Spleen (tissue), 11 donors: Measurements from ENCODE around the gene CACNA1H. TPM values are rescaled to one million over a fixed set of nuclear protein-coding genes. Genes with fewer than 3 reads are reported as not detected.

Experiments used
- DNase-seq: peaks from one replicate; pipeline ENCODE4 v3.0.0-alpha.2; 2020
- H3K27ac ChIP-seq, 8 donors: fragments of 200-600 bp; sonication (generic) in 7 of 8; 1 replicate in 4 of 8; 2 replicates in 4 of 8; pipeline versions ENCODE4 v1.5.0 to v1.8.0; 2016 to 2021; ENCODE audit warnings: inconsistent platforms in 4 of 8, mild to moderate bottlenecking in 4 of 8, moderate library complexity in 1 of 8
- H3K27me3 ChIP-seq, 7 donors: fragments of 200-600 bp; sonication (generic) in 6 of 7; replicated peaks in 1 of 7; 1 replicate in 4 of 7; 2 replicates in 3 of 7; pipeline versions ENCODE4 v1.5.0 to v1.8.0; 2016 to 2021; ENCODE audit warnings: inconsistent platforms in 3 of 7, mild to moderate bottlenecking in 1 of 7
- H3K36me3 ChIP-seq, 6 donors: fragments of 200-600 bp; sonication (generic) in 5 of 6; 1 replicate in 4 of 6; 2 replicates in 2 of 6; pipeline versions ENCODE4 v1.5.0 to v1.8.0; 2016 to 2021; ENCODE audit warnings: inconsistent platforms in 2 of 6
- H3K4me1 ChIP-seq, 6 donors: fragments of 200-600 bp; sonication (generic) in 5 of 6; 1 replicate in 3 of 6; 2 replicates in 3 of 6; pipeline versions ENCODE4 v1.5.0 to v1.8.0; 2016 to 2021; ENCODE audit warnings: inconsistent platforms in 3 of 6
- H3K4me3 ChIP-seq, 8 donors: fragments of 200-600 bp; sonication (generic) in 7 of 8; 1 replicate in 4 of 8; 2 replicates in 4 of 8; pipeline versions ENCODE4 v1.5.0 to v1.8.0; 2016 to 2021; ENCODE audit warnings: inconsistent platforms in 4 of 8, mild to moderate bottlenecking in 4 of 8, moderate library complexity in 2 of 8
- H3K9me3 ChIP-seq, 8 donors: fragments of 200-600 bp; sonication (generic) in 7 of 8; 1 replicate in 4 of 8; 2 replicates in 4 of 8; pipeline versions ENCODE4 v1.5.0 to v1.8.0; 2016 to 2021; ENCODE audit warnings: inconsistent platforms in 4 of 8
- CTCF ChIP-seq, 11 experiments: fragments of 200-600 bp in 7 of 11; fragments of 450-650 bp in 4 of 11; sonication (generic) in 4 of 11; IDR thresholded peaks in 8 of 11; conservative IDR thresholded peaks in 3 of 11; 1 replicate in 7 of 11; 2 replicates in 4 of 11; pipeline versions ENCODE4 v1.4.0 to v1.8.0; 2016 to 2021; ENCODE audit warnings: antibody characterized with exemption in 11 of 11, inconsistent platforms in 4 of 11, mild to moderate bottlenecking in 1 of 11
- POLR2A ChIP-seq, 3 donors: fragments of 450-650 bp; IDR thresholded peaks; one replicate each; pipeline ENCODE4 v1.5.1; 2017; ENCODE audit warnings: antibody characterized with exemption in 3 of 3, mild to moderate bottlenecking in 1 of 3
- POLR2AphosphoS5 ChIP-seq, 3 donors: sonication (generic); formaldehyde crosslinking; IDR thresholded peaks; one replicate each; pipeline ENCODE4 v1.5.1; 2017; ENCODE audit warnings: antibody characterized with exemption in 3 of 3
- WGBS, 5 donors: extraction: QIAGEN DNeasy Blood & Tissue Kit in 3 of 5; methylation state at CpG; one replicate each; pipeline versions ENCODE4 v1.1.5 to v1.1.7; 2013 to 2018; 5-methylcytosine and 5-hydroxymethylcytosine counted together
- intact Hi-C: fragments of 100-400 bp; cut with DNase I; formaldehyde crosslinking; loops from one replicate; pipeline ENCODE4 v1.15.0; 2023; ENCODE audit warnings: low total_unique reads
- polyA plus RNA-seq, 3 donors: library from polyadenylated mRNA; stranded (reverse); fragments of 200-250 nt; gene quantifications; one replicate each; pipeline ENCODE4 v1.2.1, GENCODE V29; 2013
- total RNA-seq, 7 donors: library from RNA; depleted of rRNA in 3 of 7; stranded (reverse); fragments of >200 nt in 3 of 7; fragmentation: NEBNext Ultra II Directional in 4 of 7; extraction: Animal tissue kit (Norgen Biotek cat#: 25700) in 4 of 7; gene quantifications; one replicate each; pipeline versions ENCODE4 v1.1.0 to v1.2.1, GENCODE V29; 2016 to 2021
- donor health status: healthy with polysubstance abuse.
- donor health status: DM: no; HTN: no; CAD: no; lungs with moderate emphysema.
- donor health status: DM: no; HTN: no; CAD: no.
- donor health status: Bipolar disorder and iron deficiency.
- donor health status: healthy.
- donor health status: DM: no; HTN: no; CAD: no.
- donor health status: DM: yes; HTN: yes; CAD: no.

The CACNA1H gene
- total and polyA plus RNA-seq, 10 donors, result 0.33 to 2.1 (median 0.70) TPM

GRCh38 chr16:1200014-1200627 lies 47.2 kb downstream of the CACNA1H start:
- WGBS, 5 donors, result 88 to 94% (median 91%) methylated on average over 17 to 38 of the region's 38 CpGs
- no peaks in the 10 kb centered on the region for H3K4me1 ChIP-seq
- H3K27ac ChIP-seq, result no peak overlapping the region
- H3K9me3 ChIP-seq, result no peaks in the 10 kb centered on the region
- no peaks in the 10 kb centered on the region for H3K36me3 ChIP-seq
- TF ChIP-seq CTCF (IDR thresholded peaks at IDR 0.05 in 8 of 11, conservative IDR thresholded peaks at IDR 0.05 in 3 of 11) (no peak), POLR2A (IDR thresholded peaks at IDR 0.05) (no peak), POLR2AphosphoS5 (IDR thresholded peaks at IDR 0.05) (no peak)
- no peak overlapping the region for H3K4me3 ChIP-seq
- intact Hi-C loops, result no loop called here
- peaks cover 0 to 28% (median 0%) of the 10 kb centered on the region in 7 donors for H3K27me3 ChIP-seq
- no peak for DNase-seq

- no peak overlapping the region for H3K27ac ChIP-seq
- H3K4me3 ChIP-seq, result no peak overlapping the region
- H3K9me3 ChIP-seq, result no peaks in the 10 kb centered on the region
- TF ChIP-seq CTCF (IDR thresholded peaks at IDR 0.05 in 8 of 11, conservative IDR thresholded peaks at IDR 0.05 in 3 of 11), result no peak
- TF ChIP-seq POLR2A (IDR thresholded peaks at IDR 0.05), result no peak
- H3K4me1 ChIP-seq, result no peaks in the 10 kb centered on the region
- no peaks in the 10 kb centered on the region for H3K36me3 ChIP-seq
- H3K27me3 ChIP-seq, result peaks cover 0 to 29% (median 0%) of the 10 kb centered on the region in 7 donors
- 87 to 95% (median 93%) methylated on average over 20 to 25 of the region's 25 CpGs for WGBS, 5 donors
- intact Hi-C loops, result no loop called here
- DNase-seq, result no peak
Measured at GRCh38 chr16:1201444-1201843, 48.5 kb downstream of the CACNA1H start.

DNA sequence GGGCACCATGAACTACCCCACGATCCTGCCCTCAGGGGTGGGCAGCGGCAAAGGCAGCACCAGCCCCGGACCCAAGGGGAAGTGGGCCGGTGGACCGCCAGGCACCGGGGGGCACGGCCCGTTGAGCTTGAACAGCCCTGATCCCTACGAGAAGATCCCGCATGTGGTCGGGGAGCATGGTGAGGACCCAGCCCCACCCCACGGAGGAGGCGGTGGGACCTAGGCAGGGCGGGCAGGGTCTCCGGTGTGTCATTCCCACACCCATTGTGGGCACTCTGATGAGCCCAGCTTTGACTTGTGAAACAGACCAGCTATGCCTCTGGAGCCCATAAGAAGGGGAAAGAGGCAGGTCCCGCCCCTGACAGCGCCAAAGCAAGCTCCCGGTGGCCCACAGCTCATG lies 49.4 kb downstream of the CACNA1H start:
- peaks cover 0 to 28% (median 0%) of the 10 kb centered on the region in 7 donors for H3K27me3 ChIP-seq
- 88 to 100% (median 90%) methylated on average over 7 to 18 of the region's 18 CpGs for WGBS, 5 donors
- H3K9me3 ChIP-seq, result no peaks in the 10 kb centered on the region
- TF ChIP-seq POLR2AphosphoS5 (IDR thresholded peaks at IDR 0.05), result no peak
- no peak for TF ChIP-seq CTCF (IDR thresholded peaks at IDR 0.05 in 8 of 11, conservative IDR thresholded peaks at IDR 0.05 in 3 of 11)
- no peak for TF ChIP-seq POLR2A (IDR thresholded peaks at IDR 0.05)
- intact Hi-C loops, result no loop called here
- H3K36me3 ChIP-seq, result no peaks in the 10 kb centered on the region
- H3K4me1 ChIP-seq, result no peaks in the 10 kb centered on the region
- DNase-seq, result no peak
- H3K27ac ChIP-seq, result no peak overlapping the region
- H3K4me3 ChIP-seq, result no peak overlapping the region

GRCh38 chr16:1204933-1205332 lies 52.0 kb downstream of the CACNA1H start:
- no peaks in the 10 kb centered on the region for H3K4me1 ChIP-seq
- no peak for TF ChIP-seq CTCF (IDR thresholded peaks at IDR 0.05 in 8 of 11, conservative IDR thresholded peaks at IDR 0.05 in 3 of 11)
- TF ChIP-seq POLR2A (IDR thresholded peaks at IDR 0.05), result no peak
- WGBS, 5 donors, result 73 to 92% (median 81%) methylated on average over 8 to 15 of the region's 21 CpGs
- H3K4me3 ChIP-seq, result no peak overlapping the region
- intact Hi-C loops, result no loop called here
- H3K9me3 ChIP-seq, result no peaks in the 10 kb centered on the region
- no peak overlapping the region for H3K27ac ChIP-seq
- no peaks in the 10 kb centered on the region for H3K36me3 ChIP-seq
- H3K27me3 ChIP-seq, result peaks cover 0 to 34% (median 0%) of the 10 kb centered on the region in 7 donors
- DNase-seq, result no peak
